ENCODE results near the gene IKZF5. TPM values are rescaled to one million over a fixed set of nuclear protein-coding genes. Genes with fewer than 3 reads are reported as not detected.

Gene IKZF5
- total RNA-seq, 4 donors from 2014 or later, result 4.3 to 11.0 (median 7.7) TPM

DNA sequence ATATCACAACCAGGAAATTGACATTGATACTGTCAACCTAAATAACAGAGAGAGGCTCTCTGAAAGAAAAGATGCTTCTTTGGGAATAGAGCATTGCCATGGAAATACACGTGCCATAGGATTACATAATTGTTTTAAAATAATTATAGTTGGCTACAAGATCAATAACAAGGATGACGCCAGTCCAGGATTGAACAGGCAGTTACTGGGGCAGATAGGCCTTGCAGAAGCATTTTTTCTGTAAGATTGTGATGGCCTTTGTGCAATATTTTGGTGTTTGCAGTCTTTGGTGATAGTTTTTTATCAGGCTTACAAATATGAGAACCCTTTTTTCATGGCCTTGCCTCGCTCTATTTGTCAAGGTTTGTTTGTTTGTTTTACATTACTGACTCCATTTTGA lies 10.7 kb upstream of the IKZF5 start:
- Histone ChIP-seq H3K27ac (no peak overlapping the region), H3K36me3 (no peaks in the 10 kb centered on the region), H3K4me3 (no peak overlapping the region), H3K27me3 (no peaks in the 10 kb centered on the region), H3K9me3 (no peaks in the 10 kb centered on the region), H3K4me1 (no peaks in the 10 kb centered on the region)
- intact Hi-C loops (cut with DNase I; ENCODE audit: low total_unique reads), result no loop called here
- ATAC-seq (no peak), DNase-seq (no peak)
- TF ChIP-seq, protein P1, sequence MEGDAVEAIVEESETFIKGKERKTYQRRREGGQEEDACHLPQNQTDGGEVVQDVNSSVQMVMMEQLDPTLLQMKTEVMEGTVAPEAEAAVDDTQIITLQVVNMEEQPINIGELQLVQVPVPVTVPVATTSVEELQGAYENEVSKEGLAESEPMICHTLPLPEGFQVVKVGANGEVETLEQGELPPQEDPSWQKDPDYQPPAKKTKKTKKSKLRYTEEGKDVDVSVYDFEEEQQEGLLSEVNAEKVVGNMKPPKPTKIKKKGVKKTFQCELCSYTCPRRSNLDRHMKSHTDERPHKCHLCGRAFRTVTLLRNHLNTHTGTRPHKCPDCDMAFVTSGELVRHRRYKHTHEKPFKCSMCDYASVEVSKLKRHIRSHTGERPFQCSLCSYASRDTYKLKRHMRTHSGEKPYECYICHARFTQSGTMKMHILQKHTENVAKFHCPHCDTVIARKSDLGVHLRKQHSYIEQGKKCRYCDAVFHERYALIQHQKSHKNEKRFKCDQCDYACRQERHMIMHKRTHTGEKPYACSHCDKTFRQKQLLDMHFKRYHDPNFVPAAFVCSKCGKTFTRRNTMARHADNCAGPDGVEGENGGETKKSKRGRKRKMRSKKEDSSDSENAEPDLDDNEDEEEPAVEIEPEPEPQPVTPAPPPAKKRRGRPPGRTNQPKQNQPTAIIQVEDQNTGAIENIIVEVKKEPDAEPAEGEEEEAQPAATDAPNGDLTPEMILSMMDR (IDR thresholded peaks at IDR 0.05 in 4 of 5, conservative IDR thresholded peaks at IDR 0.05 in 1 of 5), result no peak
- TF ChIP-seq POLR2A (IDR thresholded peaks at IDR 0.05), result no peak
- in situ Hi-C loops (cut with MboI; ENCODE audit: low sequenced_read_pairs in 4 of 4), result loop anchor here in 1 of 4 donors (10.0 kb wide), 1 partner anchor 136 kb away; the partner anchor contains the start of gene BUB3

DNA sequence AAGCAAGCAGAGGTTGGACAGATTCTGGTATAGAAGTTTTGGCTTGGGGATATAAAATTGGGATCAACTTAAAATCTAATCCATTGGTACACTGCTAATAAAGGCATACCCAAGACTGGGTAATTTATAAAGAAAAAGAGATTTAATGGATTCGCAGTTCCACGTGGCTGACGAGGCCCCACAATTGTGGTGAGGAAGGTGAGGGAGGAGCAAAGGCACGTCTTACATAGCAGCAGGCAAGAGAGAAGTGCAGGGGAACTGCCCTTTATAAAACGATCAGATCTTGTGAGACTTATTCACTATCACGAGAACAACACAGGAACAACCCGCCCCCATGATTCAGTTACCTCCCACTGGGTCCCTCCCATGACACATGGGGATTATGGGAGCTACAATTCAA lies 9.9 kb upstream of the IKZF5 start:
- H3K9me3 ChIP-seq, result no peaks in the 10 kb centered on the region
- DNase-seq (no peak), ATAC-seq (no peak)
- in situ Hi-C loops (cut with MboI; ENCODE audit: low sequenced_read_pairs in 4 of 4), result loop anchor here in 1 of 4 donors (10.0 kb wide), 1 partner anchor 136 kb away; the partner anchor contains the start of gene BUB3
- H3K4me3 ChIP-seq, result no peak overlapping the region
- no peaks in the 10 kb centered on the region for H3K4me1 ChIP-seq
- intact Hi-C loops (cut with DNase I; ENCODE audit: low total_unique reads), result no loop called here
- no peaks in the 10 kb centered on the region for H3K36me3 ChIP-seq
- no peaks in the 10 kb centered on the region for H3K27me3 ChIP-seq
- H3K27ac ChIP-seq, result no peak overlapping the region
- TF ChIP-seq, protein P1 (IDR thresholded peaks at IDR 0.05 in 4 of 5, conservative IDR thresholded peaks at IDR 0.05 in 1 of 5), result no peak
- no peak for TF ChIP-seq POLR2A (IDR thresholded peaks at IDR 0.05)

DNA sequence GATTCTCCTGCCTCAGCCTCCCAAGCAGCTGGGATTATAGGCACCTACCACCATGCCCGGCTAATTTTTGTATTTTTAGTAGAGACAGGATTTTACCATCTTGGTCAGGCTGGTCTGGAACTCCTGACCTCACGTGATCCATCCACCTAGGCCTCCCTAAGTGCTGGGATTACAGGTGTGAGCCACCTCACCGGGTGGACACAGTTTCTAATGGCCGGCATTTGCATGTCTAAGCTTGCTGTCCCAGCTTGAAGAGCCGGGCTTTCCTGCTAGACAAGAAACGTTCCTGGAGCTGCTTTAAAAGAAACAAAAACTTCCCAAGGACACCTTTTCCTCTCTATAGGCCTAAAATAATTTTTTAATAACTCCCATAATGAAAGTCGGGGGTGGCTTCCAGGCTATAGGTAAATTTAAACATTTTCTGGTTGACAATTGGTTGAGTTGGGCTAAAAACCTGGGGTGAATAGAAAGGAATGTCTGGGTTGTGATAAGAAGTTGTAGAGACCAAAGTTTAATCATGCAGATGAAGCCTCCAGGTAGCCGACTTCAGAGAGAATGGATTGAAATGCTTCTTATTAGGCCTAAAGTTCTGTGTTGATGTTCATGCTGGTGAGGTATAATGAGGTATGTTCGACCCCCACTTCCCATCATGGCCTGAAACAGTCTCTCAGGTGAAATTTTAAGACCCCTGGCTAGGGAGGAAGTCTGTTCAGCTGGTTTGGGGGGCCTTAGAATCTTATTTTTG lies 9.0 kb upstream of the IKZF5 start:
- Histone ChIP-seq H3K4me1 (no peaks in the 10 kb centered on the region), H3K27ac (no peak overlapping the region), H3K36me3 (no peaks in the 10 kb centered on the region), H3K9me3 (no peaks in the 10 kb centered on the region), H3K4me3 (no peak overlapping the region), H3K27me3 (no peaks in the 10 kb centered on the region)
- no peak for ATAC-seq
- no peak for DNase-seq
- no peak for TF ChIP-seq POLR2A (IDR thresholded peaks at IDR 0.05)
- TF ChIP-seq, protein P1 (IDR thresholded peaks at IDR 0.05 in 4 of 5, conservative IDR thresholded peaks at IDR 0.05 in 1 of 5), result no peak
- in situ Hi-C loops (cut with MboI; ENCODE audit: low sequenced_read_pairs in 4 of 4), result loop anchor here in 1 of 4 donors (10.0 kb wide), 1 partner anchor 137 kb away; the partner anchor contains the start of gene BUB3
- intact Hi-C loops (cut with DNase I; ENCODE audit: low total_unique reads), result no loop called here

DNA sequence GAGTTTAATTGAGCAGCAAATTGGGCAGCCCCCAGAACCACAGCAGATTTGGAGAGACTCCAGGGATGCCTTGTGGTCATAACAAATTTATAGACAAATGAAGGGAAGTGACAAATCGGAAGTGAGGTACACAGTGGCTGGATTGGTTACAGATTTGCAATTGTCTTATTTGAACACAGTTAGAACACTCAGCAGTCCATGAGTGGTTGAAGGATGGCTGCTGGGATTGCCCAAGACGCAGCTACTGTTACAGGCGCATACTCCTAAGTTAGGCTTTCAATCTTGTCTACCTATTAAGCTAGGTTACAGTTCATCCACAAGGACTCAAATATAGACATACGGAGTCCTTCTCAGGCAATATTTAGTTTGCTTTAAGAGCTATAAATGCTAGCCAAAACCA lies 7.6 kb upstream of the IKZF5 start:
- Histone ChIP-seq H3K27ac (no peak overlapping the region), H3K36me3 (no peaks in the 10 kb centered on the region), H3K27me3 (no peaks in the 10 kb centered on the region), H3K4me1 (no peaks in the 10 kb centered on the region), H3K9me3 (no peaks in the 10 kb centered on the region), H3K4me3 (no peak overlapping the region)
- no peak for TF ChIP-seq POLR2A (IDR thresholded peaks at IDR 0.05)
- TF ChIP-seq, protein P1 (IDR thresholded peaks at IDR 0.05 in 4 of 5, conservative IDR thresholded peaks at IDR 0.05 in 1 of 5), result no peak
- in situ Hi-C loops (cut with MboI; ENCODE audit: low sequenced_read_pairs in 4 of 4), result loop anchor here in 1 of 4 donors (10.0 kb wide), 1 partner anchor 139 kb away; the partner anchor contains the start of gene BUB3
- ATAC-seq (no peak), DNase-seq (no peak)
- intact Hi-C loops (cut with DNase I; ENCODE audit: low total_unique reads), result no loop called here

Data from gastrocnemius medialis (tissue), 4 donors.